Measurements from ENCODE around the gene ANKMY1.

DNA sequence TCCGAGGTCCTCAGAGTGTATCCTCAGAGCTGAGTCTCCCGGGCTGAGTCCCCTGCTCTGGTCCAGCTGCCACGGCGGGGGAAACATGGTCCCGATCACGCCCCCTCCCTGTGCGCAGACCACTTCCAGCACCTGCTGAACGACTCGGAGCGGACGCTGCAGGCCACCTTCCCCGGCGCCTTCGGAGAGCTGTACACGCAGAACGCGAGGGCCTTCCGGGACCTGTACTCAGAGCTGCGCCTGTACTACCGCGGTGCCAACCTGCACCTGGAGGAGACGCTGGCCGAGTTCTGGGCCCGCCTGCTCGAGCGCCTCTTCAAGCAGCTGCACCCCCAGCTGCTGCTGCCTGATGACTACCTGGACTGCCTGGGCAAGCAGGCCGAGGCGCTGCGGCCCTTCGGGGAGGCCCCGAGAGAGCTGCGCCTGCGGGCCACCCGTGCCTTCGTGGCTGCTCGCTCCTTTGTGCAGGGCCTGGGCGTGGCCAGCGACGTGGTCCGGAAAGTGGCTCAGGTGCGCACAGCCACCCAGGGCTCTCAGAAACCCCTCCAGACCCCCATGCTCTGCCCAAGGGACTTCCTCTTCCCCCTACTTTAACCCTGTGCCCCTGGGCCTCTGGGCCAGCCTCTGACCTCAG is 95.6 kb downstream of the ANKMY1 start:
- TF ChIP-seq, protein P1, sequence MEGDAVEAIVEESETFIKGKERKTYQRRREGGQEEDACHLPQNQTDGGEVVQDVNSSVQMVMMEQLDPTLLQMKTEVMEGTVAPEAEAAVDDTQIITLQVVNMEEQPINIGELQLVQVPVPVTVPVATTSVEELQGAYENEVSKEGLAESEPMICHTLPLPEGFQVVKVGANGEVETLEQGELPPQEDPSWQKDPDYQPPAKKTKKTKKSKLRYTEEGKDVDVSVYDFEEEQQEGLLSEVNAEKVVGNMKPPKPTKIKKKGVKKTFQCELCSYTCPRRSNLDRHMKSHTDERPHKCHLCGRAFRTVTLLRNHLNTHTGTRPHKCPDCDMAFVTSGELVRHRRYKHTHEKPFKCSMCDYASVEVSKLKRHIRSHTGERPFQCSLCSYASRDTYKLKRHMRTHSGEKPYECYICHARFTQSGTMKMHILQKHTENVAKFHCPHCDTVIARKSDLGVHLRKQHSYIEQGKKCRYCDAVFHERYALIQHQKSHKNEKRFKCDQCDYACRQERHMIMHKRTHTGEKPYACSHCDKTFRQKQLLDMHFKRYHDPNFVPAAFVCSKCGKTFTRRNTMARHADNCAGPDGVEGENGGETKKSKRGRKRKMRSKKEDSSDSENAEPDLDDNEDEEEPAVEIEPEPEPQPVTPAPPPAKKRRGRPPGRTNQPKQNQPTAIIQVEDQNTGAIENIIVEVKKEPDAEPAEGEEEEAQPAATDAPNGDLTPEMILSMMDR (IDR thresholded peaks at IDR 0.05): no peak
- no peak for TF ChIP-seq POLR2A (IDR thresholded peaks at IDR 0.05)
